Measurements from ENCODE around the gene RBFOX2.

Gene RBFOX2

DNA sequence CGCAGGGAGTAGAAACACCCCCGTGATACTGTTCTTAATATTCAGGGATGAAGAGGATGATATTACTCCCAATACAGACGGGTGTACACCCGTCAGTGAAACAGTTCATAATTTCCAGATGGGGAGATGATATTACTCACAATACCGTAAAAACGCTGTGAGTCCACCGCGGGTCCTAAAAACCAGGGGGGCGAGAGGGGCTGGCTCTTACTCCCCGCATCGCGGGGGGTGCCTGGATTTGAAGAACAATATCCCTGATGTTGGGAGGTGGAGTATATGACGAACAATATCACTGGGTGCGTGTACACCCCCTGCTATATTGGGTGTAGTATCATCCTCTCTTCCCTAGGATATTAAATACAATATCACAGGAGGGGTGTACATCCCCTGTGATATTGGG is 331.5 kb downstream of the RBFOX2 start:
- no peak for DNase-seq (ENCODE audit: low spot score)

DNA sequence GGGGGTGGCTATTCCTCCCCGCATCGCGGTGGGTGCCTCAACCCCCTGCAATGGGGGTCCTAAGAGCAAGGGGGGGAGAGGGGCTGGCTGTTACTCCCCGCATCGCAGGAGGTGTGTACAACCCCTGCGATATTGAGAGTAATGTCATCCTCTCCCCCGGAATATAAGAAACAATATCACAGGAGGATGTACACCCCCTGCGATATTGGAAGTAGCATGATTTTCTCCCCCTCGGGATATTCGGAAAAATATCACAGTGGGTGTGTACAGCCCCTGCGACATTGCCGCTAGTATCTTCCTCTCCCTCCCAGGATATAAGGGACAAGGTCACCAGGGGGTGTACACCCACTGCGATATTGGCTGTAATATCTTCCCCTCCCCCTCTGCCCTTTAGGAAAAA is 333.4 kb downstream of the RBFOX2 start:
- DNase-seq (ENCODE audit: low spot score), result no peak

DNA sequence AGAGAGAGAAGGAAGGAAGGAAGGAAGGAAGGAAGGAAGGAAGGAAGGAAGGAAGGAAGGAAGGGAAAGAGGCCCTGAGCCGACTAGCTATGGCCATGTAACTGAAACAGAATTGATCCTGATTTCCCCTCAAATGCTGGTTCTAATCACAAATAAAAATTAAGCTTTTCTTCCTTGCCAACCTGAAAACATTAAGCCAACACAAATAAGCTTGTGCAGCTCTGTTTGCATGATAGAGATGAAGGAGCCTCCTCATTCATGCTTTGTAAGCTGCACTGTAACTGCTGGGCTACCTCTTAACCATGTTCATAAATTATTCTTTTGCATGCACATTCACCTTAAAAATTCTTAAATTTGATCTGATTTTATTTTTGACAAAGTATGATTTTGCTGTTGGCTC is 338.6 kb downstream of the RBFOX2 start:
- no peak for DNase-seq (ENCODE audit: low spot score)

DNA sequence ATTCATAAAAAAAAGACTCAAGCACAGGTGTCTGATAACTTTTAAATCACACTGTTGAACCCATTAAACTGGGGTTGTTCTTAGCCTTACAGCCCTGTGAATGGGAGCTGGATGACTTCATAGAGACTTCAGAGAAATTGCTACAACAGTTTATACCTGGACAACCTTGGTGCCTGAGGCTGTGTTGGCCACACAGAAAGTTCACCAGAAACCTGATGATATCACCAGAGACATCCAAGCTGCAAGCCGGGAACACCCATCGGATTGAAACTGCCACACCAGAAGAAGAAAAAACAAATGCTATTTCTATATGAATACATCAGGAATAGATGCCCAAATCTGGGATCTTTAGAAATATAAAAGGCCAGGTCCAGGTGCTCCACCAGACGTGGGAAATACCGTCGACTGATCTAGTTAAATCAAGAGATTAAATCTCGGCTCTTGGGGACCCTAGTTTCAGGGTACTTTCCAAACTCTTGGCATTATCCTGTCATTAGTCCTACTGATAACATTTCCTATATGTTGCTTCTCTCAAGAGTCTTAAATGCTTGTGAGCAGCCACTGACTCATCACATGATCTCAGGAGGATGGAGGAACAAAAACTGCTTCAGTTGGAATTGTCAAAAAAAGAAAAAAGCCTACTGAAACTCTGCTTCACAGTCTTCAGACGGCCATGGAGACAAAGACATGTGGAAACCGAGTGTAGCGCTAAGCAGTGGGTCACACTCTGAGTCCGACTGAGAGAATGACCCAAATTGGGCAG is 339.5 kb downstream of the RBFOX2 start:
- DNase-seq (ENCODE audit: low spot score), result no peak
